DMS153 treated with DMSO at 0.1 percent for 48 hours (cell line): ENCODE results near the gene PAQR4.

Experiments used
- DNase-seq: peaks from one replicate; lab custom pipeline; 2025; ENCODE audit not compliant: unreplicated experiment; lab: John Stamatoyannopoulos, UW

Gene PAQR4

DNA sequence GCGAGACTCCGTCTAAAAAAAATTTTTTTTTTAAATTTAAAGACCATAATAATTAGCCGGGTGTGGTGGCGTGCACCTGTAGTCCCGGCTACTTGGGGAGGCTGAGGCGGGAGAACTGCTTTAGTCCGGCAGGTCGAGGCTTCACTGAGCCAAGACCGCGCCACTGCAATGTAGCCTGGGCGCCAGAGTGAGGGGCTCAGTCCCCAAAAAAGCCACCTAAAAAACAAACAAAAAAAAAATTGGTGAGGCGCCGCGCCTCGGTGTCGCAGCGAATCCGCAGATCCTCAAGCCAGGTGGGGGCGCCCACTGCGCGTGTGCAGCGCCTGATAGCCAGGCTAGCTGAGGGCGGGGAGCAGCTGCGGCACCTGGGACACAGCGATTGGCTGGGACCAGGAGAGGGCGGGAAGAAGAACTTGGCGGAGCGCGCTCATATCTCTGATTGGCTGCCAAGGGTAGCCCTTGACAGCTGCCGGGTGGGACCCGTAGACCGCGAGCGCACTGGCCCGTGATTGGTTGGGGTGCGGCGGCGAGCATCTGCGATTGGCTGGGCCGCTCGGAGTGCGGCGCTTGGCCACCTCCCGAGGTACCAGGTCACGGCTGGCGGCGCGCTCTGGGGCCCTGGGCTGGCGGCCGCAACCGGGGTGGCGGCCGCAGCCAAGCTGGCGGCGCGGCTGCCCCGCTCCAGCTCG, 34.6 kb downstream of the PAQR4 start:
- DNase-seq, result peak; percentile 98

- DNase-seq, result no peak
Measured at GRCh38 chr16:3004319-3004718, 35.2 kb downstream of the PAQR4 start.

GRCh38 chr16:3004781-3005284, 35.7 kb downstream of the PAQR4 start:
- DNase-seq, result no peak

DNA sequence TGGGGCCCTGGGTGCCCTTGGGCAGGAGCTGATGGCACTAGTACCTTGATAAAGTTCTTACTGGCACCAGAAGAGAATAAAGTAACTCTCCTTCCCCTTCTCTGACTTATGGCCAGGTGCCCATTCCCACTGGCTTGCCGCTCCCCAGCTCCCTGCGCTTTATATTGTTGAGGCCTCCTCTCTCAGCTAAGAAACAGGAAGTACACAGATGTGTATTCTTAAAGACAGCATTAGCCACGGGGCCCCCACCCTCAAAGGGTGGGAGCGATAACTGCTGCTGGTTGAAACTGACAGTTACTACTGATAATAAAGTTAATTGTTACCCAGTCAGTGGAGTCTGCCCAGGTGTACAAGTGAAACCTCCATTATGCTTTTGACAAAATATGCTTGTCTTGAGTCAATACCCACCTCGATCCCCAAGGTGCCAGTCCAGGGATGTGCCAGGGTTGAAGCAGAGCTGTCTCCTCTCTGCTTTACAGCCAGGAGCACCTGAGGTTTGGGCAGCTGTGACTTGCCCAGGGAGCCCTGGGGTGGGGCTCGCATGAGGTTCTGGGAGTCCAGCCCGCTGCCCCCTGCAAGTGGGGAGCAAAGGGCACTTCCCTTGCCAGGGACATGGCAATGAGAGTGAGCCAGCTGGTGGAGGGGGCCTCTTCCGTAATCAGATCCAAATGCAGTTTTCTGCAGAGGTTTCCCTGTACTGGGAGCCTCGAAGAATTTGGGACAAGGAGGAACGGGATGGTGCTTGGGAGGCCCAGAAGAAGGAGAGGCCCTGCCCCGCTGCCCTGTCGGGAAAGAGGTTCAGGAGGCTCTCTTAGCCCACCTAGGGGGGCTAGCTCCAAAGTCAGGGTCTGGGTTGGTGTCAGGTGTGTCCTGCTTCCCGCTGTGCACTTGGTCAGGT, 38.2 kb downstream of the PAQR4 start:
- DNase-seq, result no peak

- DNase-seq, result no peak
Measured at GRCh38 chr16:3007957-3008689, 39.0 kb downstream of the PAQR4 start.

DNA sequence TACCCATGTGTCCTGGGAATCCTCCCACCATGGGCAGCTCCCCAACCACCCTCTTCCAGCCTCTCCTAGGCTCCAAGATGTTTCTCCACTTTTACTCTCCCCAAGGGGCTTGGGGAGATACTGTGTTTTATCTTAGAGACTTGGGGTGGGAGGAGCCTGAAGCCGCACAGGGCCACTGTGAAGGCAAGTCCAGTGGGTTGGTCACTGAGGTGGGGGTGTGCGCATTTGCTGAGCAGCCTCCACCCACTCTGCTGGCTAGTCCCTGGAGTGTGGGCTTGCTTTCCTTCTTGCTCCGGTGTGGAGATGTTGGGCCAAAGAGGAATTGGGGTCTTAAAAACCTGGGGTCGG, 39.5 kb downstream of the PAQR4 start:
- DNase-seq, result no peak

- no peak for DNase-seq
Measured at GRCh38 chr16:3009568-3010390, 40.6 kb downstream of the PAQR4 start.

DNA sequence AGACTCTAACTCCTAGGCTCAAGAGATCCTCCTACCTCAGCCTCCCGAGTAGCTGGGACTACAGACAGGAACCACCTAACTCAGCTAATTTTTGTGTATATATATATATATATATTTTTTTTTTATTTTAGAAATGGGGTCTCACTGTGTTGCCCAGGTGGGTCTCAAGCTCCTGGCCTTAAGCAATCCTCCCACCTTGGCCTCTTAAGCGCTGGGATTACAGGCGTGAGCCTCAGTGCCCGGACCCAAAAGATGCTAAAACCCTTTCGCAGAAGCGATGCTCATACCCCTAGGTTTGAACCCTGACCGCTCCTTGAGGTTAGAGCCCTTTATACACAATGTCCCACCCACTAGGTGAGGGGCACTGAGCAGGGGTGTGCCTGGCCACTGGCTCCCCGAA, 41.4 kb downstream of the PAQR4 start:
- DNase-seq, result no peak

DNA sequence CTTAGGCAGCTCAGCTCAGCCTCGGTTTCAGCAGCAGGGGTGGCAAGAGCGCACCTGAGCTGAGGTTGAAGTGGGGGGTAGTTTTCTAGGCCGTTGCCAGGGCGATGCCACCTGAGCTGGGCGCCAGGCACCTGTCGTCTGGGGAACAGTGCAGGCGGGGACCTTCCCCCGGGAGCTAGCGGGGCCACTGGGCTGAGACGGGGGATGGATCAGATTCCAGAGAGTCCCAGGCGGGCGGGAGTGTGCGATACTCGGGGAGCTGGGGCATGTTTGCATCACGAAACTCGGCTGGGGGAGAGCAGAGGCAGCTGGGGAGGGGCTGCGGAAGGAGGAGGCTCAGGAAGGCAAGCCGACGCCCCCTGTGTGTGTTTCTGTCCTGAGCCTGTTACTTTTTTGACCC, 43.1 kb downstream of the PAQR4 start:
- DNase-seq, result peak; percentile 22

GRCh38 chr16:3012828-3013420, 43.8 kb downstream of the PAQR4 start, which contains the start of gene CLDN9:
CLDN9 (plus strand) TSS chr16:3012923; CDS start chr16:3013363, 440 bp downstream.
- DNase-seq, result peak; percentile 53

DNA sequence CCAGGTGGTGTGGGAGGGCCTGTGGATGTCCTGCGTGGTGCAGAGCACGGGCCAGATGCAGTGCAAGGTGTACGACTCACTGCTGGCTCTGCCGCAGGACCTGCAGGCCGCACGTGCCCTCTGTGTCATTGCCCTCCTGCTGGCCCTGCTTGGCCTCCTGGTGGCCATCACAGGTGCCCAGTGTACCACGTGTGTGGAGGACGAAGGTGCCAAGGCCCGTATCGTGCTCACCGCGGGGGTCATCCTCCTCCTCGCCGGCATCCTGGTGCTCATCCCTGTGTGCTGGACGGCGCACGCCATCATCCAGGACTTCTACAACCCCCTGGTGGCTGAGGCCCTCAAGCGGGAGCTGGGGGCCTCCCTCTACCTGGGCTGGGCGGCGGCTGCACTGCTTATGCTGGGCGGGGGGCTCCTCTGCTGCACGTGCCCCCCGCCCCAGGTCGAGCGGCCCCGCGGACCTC, 44.4 kb downstream of the PAQR4 start:
- no peak for DNase-seq

- DNase-seq, result no peak
Measured at GRCh38 chr16:3013998-3014690, 45.0 kb downstream of the PAQR4 start.

GRCh38 chr16:3014971-3015370, 45.8 kb downstream of the PAQR4 start:
- no peak for DNase-seq

DNA sequence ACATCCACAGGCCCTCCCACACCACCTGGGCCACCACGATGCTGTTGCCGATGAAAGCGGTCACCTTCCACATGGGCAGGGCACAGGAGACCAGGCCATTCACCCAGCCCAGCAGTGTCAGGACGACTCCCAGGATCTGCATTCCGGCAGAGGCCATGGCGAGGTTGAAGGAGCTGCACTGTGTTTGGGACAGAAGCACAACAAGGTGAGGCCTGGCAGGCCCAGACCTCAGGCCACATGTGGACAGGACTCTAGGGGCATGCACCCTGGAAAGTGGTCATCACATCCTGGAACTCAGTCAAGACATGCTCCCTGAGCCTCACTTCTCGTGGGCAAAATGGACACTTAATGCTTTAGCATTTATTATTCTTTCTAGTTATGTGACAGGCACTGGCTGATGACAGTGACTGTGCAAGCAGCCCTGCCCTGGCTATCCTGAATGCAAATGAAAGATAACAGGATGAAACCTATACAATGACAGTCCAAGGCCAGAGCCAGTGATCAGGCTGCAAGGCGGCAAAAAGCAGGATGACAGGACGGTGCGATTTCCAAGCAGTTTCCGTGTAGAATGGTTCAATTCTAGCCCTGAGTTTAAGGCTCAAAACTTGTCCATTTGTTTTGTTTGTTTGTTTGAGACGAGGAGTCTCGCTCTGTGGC, 46.8 kb downstream of the PAQR4 start:
- no peak for DNase-seq

- DNase-seq, result no peak
Measured at GRCh38 chr16:3017344-3017743, 48.2 kb downstream of the PAQR4 start.

GRCh38 chr16:3017794-3018506, 48.8 kb downstream of the PAQR4 start, which contains the start of gene CLDN6:
CLDN6 (minus strand) TSS chr16:3018183; CDS start chr16:3016021, 2,162 bp downstream.
- peak; percentile 13 for DNase-seq

DNA sequence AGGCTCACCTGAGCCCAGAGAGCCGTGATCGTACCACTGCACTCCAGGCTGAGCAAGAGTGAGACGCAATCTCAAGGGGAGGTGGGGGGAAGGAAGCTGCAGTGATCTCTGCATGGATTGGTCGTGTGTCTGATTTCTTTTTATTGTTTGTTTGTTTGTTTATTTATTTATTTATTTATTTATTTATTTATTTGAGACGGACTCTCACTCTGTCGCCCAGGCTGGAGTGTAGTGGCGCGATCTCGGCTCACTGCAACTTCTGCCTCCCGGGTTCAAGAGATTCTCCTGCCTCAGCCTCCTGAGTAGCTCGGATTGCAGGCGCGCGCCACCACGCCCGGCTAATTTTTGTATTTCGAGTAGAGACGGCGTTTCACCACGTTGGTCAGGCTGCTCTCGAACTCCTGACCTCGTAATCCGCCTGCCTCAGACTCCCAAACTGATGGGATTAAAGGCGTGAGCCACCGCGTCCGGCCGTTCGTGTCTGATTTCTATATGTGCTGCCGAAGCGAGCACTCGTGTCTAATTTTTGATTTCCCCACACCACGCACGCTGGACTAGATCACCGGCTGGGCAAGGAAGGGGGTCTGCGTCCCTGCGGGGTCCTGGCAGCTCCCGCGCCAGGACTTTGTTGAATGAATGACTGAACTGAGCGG, 50.6 kb downstream of the PAQR4 start:
- no peak for DNase-seq

GRCh38 chr16:3020247-3020603, 51.1 kb downstream of the PAQR4 start, which contains the start of gene TNFRSF12A:
TNFRSF12A (plus strand) TSS chr16:3020368; CDS start chr16:3020398, 30 bp downstream.
- DNase-seq, result peak; percentile 47
